Neural cell (in vitro differentiated cells): ENCODE measurements around the gene RTP4. TPM values are rescaled to one million over a fixed set of nuclear protein-coding genes. Genes with fewer than 3 reads are reported as not detected.
"Not testable (repeated sequence)": the region's sequence is repeated elsewhere in the genome, so short reads cannot be mapped to it uniquely, and the experiment has no call there.

Source experiments
- H2AFZ ChIP-seq: fragments of 200-600, 300-800 bp; sonication (generic), shearing (Covaris generic); 2 replicates; pipeline ENCODE4 v1.6.0; 2014; ENCODE audit warnings: low read depth, mild to moderate bottlenecking, antibody characterized with exemption, low read length, moderate library complexity
- H3F3A ChIP-seq: fragments of 200-600 bp; shearing (Covaris generic); 2 replicates; pipeline ENCODE4 v1.6.1; 2016; ENCODE audit warnings: mild to moderate bottlenecking, moderate library complexity, mixed read lengths, antibody characterized with exemption, low read length; ENCODE audit not compliant: insufficient read depth, poor library complexity, severe bottlenecking
- H3K27ac ChIP-seq: fragments of 200-600, 300-800 bp; sonication (generic), shearing (Covaris generic); 2 replicates; pipeline ENCODE4 v1.5.1; 2014; ENCODE audit warnings: mild to moderate bottlenecking, low read length, moderate library complexity
- H3K27me3 ChIP-seq: fragments of 300-800, 200-600 bp; sonication (generic), shearing (Covaris generic); 2 replicates; pipeline ENCODE4 v1.6.0; 2014; ENCODE audit warnings: mild to moderate bottlenecking, low read depth, low read length, moderate library complexity; ENCODE audit not compliant: insufficient read depth
- H3K36me3 ChIP-seq: fragments of 300-800, 200-600 bp; sonication (generic), shearing (Covaris generic); 2 replicates; pipeline ENCODE4 v1.5.1; 2014; ENCODE audit warnings: mild to moderate bottlenecking, antibody characterized with exemption, low read length, moderate library complexity; ENCODE audit not compliant: insufficient read depth
- H3K4me2 ChIP-seq: fragments of 300-800, 200-600 bp; sonication (generic), shearing (Covaris generic); 2 replicates; pipeline ENCODE4 v1.6.0; 2014; ENCODE audit warnings: mild to moderate bottlenecking, low read length
- H3K4me3 ChIP-seq: fragments of 300-800, 200-600 bp; sonication (generic), shearing (Covaris generic); 2 replicates; pipeline ENCODE4 v1.5.1; 2014; ENCODE audit warnings: mild to moderate bottlenecking, low read length, moderate library complexity
- H3K79me2 ChIP-seq: fragments of 200-600 bp; shearing (Covaris generic); replicated peaks from 2 replicates; pipeline ENCODE4 v1.6.0; 2014; ENCODE audit warnings: mild to moderate bottlenecking, low read length, moderate library complexity; ENCODE audit not compliant: insufficient read depth
- H3K9ac ChIP-seq: fragments of 300-800, 200-600 bp; sonication (generic), shearing (Covaris generic); 2 replicates; pipeline ENCODE4 v1.6.1; 2016; ENCODE audit warnings: mild to moderate bottlenecking, low read length, mixed read lengths
- H3K9me2 ChIP-seq: fragments of 200-600 bp; shearing (Covaris generic); 2 replicates; pipeline ENCODE4 v1.6.1; 2016; ENCODE audit warnings: mild to moderate bottlenecking, low read length, mixed read lengths; ENCODE audit not compliant: insufficient read depth
- H3K9me3 ChIP-seq: fragments of 200-600, 300-800 bp; sonication (generic), shearing (Covaris generic); 2 replicates; pipeline ENCODE4 v1.6.1; 2016; ENCODE audit warnings: mild to moderate bottlenecking, mixed run types, low read length, moderate library complexity, mixed read lengths
- H4K20me1 ChIP-seq: fragments of 200-600 bp; shearing (Covaris generic); 2 replicates; pipeline ENCODE4 v1.6.1; 2016; ENCODE audit warnings: mild to moderate bottlenecking, mixed run types; ENCODE audit not compliant: insufficient read depth
- EP300 ChIP-seq: fragments of 450-650 bp; conservative IDR thresholded peaks from 2 replicates; pipeline ENCODE4 v1.6.1; 2014; ENCODE audit warnings: antibody characterized with exemption, mild to moderate bottlenecking, moderate library complexity; ENCODE audit not compliant: poor library complexity, severe bottlenecking
- EZH2 ChIP-seq: fragments of 200-600, 300-800 bp; shearing (Covaris generic), sonication (generic); IDR thresholded peaks from 2 replicates; pipeline ENCODE4 v1.6.1; 2014; ENCODE audit warnings: antibody characterized with exemption, low read length, borderline replicate concordance, mild to moderate bottlenecking; ENCODE audit not compliant: insufficient read depth, poor library complexity, severe bottlenecking
- MXI1 ChIP-seq: fragments of 450-650 bp; conservative IDR thresholded peaks from 2 replicates; pipeline ENCODE4 v1.6.1; 2014; ENCODE audit warnings: antibody characterized with exemption, mild to moderate bottlenecking; ENCODE audit not compliant: poor library complexity, severe bottlenecking
- POLR2AphosphoS5 ChIP-seq: IDR thresholded peaks from 2 replicates; pipeline ENCODE4 v1.6.1; 2012
- RAD21 ChIP-seq: fragments of 450-650 bp; conservative IDR thresholded peaks from 2 replicates; pipeline ENCODE4 v1.6.1; 2014; ENCODE audit warnings: antibody characterized with exemption, mild to moderate bottlenecking, moderate library complexity
- REST ChIP-seq: IDR thresholded peaks from 2 replicates; pipeline ENCODE4 v1.6.1; 2012; ENCODE audit warnings: borderline replicate concordance
- SMC3 ChIP-seq: fragments of 450-650 bp; conservative IDR thresholded peaks from 2 replicates; pipeline ENCODE4 v1.6.1; 2014; ENCODE audit warnings: antibody characterized with exemption, mild to moderate bottlenecking, moderate library complexity; ENCODE audit not compliant: poor library complexity
- TAF1 ChIP-seq: IDR thresholded peaks from 2 replicates; pipeline ENCODE4 v1.6.1; 2012; ENCODE audit warnings: low read depth
- polyA plus RNA-seq: library from polyadenylated mRNA; depleted of rRNA; stranded (reverse); fragments of >200 nt; gene quantifications from 2 replicates; pipeline ENCODE4 v1.2.3, GENCODE V29; 2014
- TF ChIP-seq, protein P1 (sequence below): fragments of 450-650 bp; IDR thresholded peaks from 2 replicates; pipeline ENCODE4 v1.5.1; 2014; ENCODE audit warnings: antibody characterized with exemption, mild to moderate bottlenecking, moderate library complexity; ENCODE audit not compliant: poor library complexity, severe bottlenecking

RTP4 gene
- polyA plus RNA-seq, 1 donor from 2014 or later: not detected

- Histone ChIP-seq H3K27me3 (no peaks in the 10 kb centered on the region), H3K36me3 (no peaks in the 10 kb centered on the region)
- TF ChIP-seq EZH2: no peak
- TF ChIP-seq REST: no peak
- TF ChIP-seq, protein P1, sequence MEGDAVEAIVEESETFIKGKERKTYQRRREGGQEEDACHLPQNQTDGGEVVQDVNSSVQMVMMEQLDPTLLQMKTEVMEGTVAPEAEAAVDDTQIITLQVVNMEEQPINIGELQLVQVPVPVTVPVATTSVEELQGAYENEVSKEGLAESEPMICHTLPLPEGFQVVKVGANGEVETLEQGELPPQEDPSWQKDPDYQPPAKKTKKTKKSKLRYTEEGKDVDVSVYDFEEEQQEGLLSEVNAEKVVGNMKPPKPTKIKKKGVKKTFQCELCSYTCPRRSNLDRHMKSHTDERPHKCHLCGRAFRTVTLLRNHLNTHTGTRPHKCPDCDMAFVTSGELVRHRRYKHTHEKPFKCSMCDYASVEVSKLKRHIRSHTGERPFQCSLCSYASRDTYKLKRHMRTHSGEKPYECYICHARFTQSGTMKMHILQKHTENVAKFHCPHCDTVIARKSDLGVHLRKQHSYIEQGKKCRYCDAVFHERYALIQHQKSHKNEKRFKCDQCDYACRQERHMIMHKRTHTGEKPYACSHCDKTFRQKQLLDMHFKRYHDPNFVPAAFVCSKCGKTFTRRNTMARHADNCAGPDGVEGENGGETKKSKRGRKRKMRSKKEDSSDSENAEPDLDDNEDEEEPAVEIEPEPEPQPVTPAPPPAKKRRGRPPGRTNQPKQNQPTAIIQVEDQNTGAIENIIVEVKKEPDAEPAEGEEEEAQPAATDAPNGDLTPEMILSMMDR: no peak
- TF ChIP-seq RAD21: no peak
- no peak for TF ChIP-seq EP300
- TF ChIP-seq MXI1: no peak
- no peak for TF ChIP-seq POLR2AphosphoS5
- TF ChIP-seq TAF1: no peak
- no peak for TF ChIP-seq SMC3
These were observed 38.7 kb downstream of the RTP4 start for GRCh38 chr3:187406927-187407326.

GRCh38 chr3:187411991-187412781, 44.0 kb downstream of the RTP4 start:
- H2AFZ ChIP-seq, H3K9me3 ChIP-seq, H3K4me3 ChIP-seq, H3K9ac ChIP-seq, H3K27ac ChIP-seq, H3K9me2 ChIP-seq, H3K36me3 ChIP-seq, H4K20me1 ChIP-seq, H3K4me2 ChIP-seq, H3K27me3 ChIP-seq, H3K79me2 ChIP-seq, H3F3A ChIP-seq: not testable (repeated sequence)

More at GRCh38 chr3:187406927-187407326, 38.7 kb downstream of the RTP4 start:
- no peak overlapping the region for H3K4me2 ChIP-seq
- H3K9ac ChIP-seq: no peak overlapping the region
- no peaks in the 10 kb centered on the region for H3K79me2 ChIP-seq
- H3F3A ChIP-seq: no peaks in the 10 kb centered on the region
- H3K9me3 ChIP-seq: no peaks in the 10 kb centered on the region
- no peaks in the 10 kb centered on the region for H3K9me2 ChIP-seq
- no peak overlapping the region for H3K27ac ChIP-seq
- no peak overlapping the region for H3K4me3 ChIP-seq
- H4K20me1 ChIP-seq: no peaks in the 10 kb centered on the region
- no peak overlapping the region for H2AFZ ChIP-seq

Other genes starting within 250 kb of the RTP4 start
- 9.8 and 19.9 TPM in 2 replicates for gene RPL39L, start 228.9 kb upstream of the RTP4 start, polyA plus RNA-seq
- 2.0 and 2.3 TPM in 2 replicates for gene RTP1, start 170.9 kb upstream of the RTP4 start, polyA plus RNA-seq
- gene MASP1, start 76.6 kb upstream of the RTP4 start, polyA plus RNA-seq: 0.19 and 0.74 TPM in 2 replicates